ENCODE results near the gene PDE6B. TPM values are rescaled to one million over a fixed set of nuclear protein-coding genes. Genes with fewer than 3 reads are reported as not detected.
A peak's percentile ranks its signal among the peaks of the same experiment; 100 is the strongest.

The PDE6B gene
- total and polyA plus RNA-seq, 2 donors (not counting 1 experiment from before 2014, with no cell fraction given) = 2.1 TPM; not detected in 1

DNA sequence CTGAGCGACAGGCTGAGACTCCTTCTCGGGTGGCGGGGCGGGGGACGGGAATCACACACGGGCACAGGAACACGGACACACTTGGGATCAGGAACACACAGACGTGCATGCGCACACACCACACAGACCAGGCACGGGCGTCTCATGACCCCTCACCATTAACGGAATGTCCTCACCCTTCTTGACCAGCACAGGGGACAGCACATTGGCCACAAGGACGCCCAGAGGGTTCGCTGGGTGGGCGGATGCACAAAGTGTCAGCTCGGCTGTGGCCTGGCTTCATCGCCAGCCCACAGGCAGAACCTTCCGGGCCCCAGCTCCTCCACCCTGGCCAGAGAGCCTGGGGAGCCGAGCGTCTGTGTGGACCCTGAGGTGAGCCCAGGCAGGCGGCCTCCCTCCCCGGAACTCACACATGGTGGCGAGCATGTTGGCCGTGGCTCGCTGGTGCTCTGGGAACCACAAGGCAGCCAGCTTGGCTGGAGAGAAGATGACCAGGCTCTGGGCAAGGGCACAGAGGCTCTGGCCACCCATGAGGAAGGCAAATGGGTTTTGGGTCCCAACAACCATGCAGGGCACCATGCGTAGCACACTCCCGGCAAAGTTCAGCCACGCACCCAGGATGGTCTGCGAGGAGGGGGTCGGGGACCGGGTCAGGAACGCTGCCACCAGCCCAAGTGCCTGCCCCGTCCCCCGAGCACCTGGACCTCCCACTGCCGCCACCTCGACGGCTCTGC is 60.5 kb downstream of the PDE6B start:
- Histone ChIP-seq H3K4me1 (ENCODE audit: control insufficient read depth, extremely low read depth, insufficient read depth, low read length) (peaks cover 8% of the 10 kb centered on the region), H3K27ac (ENCODE audit: insufficient read depth, low read length) (no peak overlapping the region), H3K79me2 (ENCODE audit: control insufficient read depth, insufficient read depth, low read length) (no peaks in the 10 kb centered on the region), H2AFZ (ENCODE audit: low read length) (no peak overlapping the region), H3K4me2 (ENCODE audit: extremely low read depth, insufficient read depth, low read length) (no peak overlapping the region), H3K9me3 (ENCODE audit: control insufficient read depth, insufficient read depth, low read depth, low read length) (no peaks in the 10 kb centered on the region), H3K4me3 (replicated peaks in 1 of 4; ENCODE audit: control extremely low read depth in 1 of 4, insufficient read depth in 1 of 4, low read depth in 3 of 4, low read length in 4 of 4) (no peak overlapping the region), H3K9ac (ENCODE audit: insufficient read depth, low read length) (no peak overlapping the region), H3K27me3 (ENCODE audit: control insufficient read depth, insufficient read depth, low read length) (no peaks in the 10 kb centered on the region), H3K36me3 (ENCODE audit: control insufficient read depth, insufficient read depth, low read length) (no peaks in the 10 kb centered on the region), H4K20me1 (ENCODE audit: control insufficient read depth, extremely low read depth, insufficient read depth, low read length) (no peaks in the 10 kb centered on the region)
- no peak for DNase-seq (ENCODE audit: low read depth in 2 of 2)
- TF ChIP-seq EZH2 (IDR thresholded peaks at IDR 0.05; ENCODE audit: low read length, missing control alignments) = no peak
- TF ChIP-seq, protein P1, sequence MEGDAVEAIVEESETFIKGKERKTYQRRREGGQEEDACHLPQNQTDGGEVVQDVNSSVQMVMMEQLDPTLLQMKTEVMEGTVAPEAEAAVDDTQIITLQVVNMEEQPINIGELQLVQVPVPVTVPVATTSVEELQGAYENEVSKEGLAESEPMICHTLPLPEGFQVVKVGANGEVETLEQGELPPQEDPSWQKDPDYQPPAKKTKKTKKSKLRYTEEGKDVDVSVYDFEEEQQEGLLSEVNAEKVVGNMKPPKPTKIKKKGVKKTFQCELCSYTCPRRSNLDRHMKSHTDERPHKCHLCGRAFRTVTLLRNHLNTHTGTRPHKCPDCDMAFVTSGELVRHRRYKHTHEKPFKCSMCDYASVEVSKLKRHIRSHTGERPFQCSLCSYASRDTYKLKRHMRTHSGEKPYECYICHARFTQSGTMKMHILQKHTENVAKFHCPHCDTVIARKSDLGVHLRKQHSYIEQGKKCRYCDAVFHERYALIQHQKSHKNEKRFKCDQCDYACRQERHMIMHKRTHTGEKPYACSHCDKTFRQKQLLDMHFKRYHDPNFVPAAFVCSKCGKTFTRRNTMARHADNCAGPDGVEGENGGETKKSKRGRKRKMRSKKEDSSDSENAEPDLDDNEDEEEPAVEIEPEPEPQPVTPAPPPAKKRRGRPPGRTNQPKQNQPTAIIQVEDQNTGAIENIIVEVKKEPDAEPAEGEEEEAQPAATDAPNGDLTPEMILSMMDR (conservative IDR thresholded peaks at IDR 0.05 in 1 of 2, IDR thresholded peaks at IDR 0.05 in 1 of 2; ENCODE audit: low read depth in 1 of 2, low read length in 2 of 2) = no peak

DNA sequence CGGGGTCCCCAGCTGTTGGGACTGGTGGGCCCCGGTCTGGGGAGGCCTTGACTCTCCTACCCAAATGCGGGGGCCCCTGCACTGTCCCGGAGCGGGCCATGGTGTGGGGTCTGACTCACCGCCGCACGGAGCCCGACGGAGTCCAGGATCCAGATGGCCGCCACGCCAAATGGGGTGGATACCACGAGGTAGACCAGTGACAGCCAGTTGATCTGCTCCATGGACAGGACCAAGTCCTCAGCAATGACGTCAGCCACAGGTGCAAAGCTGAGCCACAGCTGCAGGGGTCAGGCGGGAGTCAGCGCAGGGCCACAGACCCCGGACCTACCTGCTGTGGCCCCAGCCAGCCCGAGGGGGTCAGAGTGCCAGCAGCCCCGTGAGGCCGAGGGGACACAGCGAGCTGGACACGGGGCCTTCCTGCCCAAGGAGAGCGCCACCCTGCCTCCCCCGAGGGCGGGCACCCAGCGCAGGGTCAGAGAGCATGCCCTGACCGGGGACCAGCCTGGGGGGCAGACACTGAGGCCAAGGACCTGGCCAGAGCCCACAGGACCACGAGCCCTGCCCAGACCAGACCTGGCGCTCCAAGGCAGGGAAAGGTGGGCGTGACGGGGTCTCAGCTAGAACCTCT is 61.2 kb downstream of the PDE6B start:
- Histone ChIP-seq H3K27ac (ENCODE audit: insufficient read depth, low read length) (no peak overlapping the region), H3K9me3 (ENCODE audit: control insufficient read depth, insufficient read depth, low read depth, low read length) (no peaks in the 10 kb centered on the region), H3K9ac (ENCODE audit: insufficient read depth, low read length) (no peak overlapping the region), H3K4me3 (replicated peaks in 1 of 4; ENCODE audit: control extremely low read depth in 1 of 4, insufficient read depth in 1 of 4, low read depth in 3 of 4, low read length in 4 of 4) (no peak overlapping the region), H3K36me3 (ENCODE audit: control insufficient read depth, insufficient read depth, low read length) (no peaks in the 10 kb centered on the region), H3K27me3 (ENCODE audit: control insufficient read depth, insufficient read depth, low read length) (no peaks in the 10 kb centered on the region), H4K20me1 (ENCODE audit: control insufficient read depth, extremely low read depth, insufficient read depth, low read length) (no peaks in the 10 kb centered on the region), H3K4me2 (ENCODE audit: extremely low read depth, insufficient read depth, low read length) (no peak overlapping the region), H2AFZ (ENCODE audit: low read length) (no peak overlapping the region), H3K4me1 (ENCODE audit: control insufficient read depth, extremely low read depth, insufficient read depth, low read length) (peaks cover 8% of the 10 kb centered on the region), H3K79me2 (ENCODE audit: control insufficient read depth, insufficient read depth, low read length) (no peaks in the 10 kb centered on the region)
- TF ChIP-seq, protein P1 (conservative IDR thresholded peaks at IDR 0.05 in 1 of 2, IDR thresholded peaks at IDR 0.05 in 1 of 2; ENCODE audit: low read depth in 1 of 2, low read length in 2 of 2) = no peak
- no peak for TF ChIP-seq EZH2 (IDR thresholded peaks at IDR 0.05; ENCODE audit: low read length, missing control alignments)
- DNase-seq (ENCODE audit: low read depth in 2 of 2) = no peak

DNA sequence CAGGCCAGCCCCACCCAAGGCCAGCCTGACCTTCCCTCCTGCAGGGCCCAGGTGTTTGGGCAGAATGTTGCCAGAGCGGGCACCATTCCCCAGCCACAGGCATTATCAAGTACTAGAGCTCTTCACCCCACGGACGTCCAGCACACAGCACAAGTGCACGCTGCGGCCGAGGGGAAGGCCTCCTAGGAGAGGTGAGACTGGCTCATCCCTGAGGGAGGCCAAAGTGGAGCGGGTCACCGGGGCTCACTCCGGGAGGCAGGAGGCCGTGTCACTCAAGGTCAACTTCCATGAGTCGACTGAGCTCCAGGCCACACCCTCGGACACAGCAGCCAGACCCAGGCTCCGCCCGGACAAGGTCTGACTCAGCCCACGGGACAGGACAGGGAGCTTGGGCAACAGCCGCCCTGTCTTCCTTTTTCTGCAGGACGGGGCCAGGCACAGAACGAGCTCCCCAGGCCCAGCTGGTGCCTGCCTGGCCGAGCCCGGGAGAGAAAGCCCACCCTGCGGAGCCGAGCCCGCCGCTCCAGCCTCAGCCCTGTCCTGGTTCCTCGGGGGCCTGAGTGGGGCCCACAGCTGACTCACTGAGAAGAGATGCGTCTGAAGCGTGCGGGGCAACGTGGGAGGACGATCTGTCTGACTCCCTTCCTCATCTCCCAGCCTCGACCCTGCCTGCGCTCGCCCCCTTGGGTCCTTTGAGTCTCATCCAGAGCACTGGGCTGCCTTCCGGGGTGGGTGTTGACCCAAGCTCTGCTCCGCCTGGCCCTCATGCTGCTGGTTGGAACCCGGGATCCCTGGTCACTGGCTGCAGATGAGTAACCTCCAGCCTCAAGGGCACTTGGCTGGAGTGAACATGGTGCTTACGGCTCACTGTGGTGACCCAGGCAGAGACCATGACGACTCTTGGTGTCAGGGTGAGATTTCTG is 61.9 kb downstream of the PDE6B start:
- Histone ChIP-seq H3K9me3 (ENCODE audit: control insufficient read depth, insufficient read depth, low read depth, low read length) (no peaks in the 10 kb centered on the region), H3K9ac (ENCODE audit: insufficient read depth, low read length) (no peak overlapping the region), H3K4me1 (ENCODE audit: control insufficient read depth, extremely low read depth, insufficient read depth, low read length) (peaks cover 8% of the 10 kb centered on the region), H4K20me1 (ENCODE audit: control insufficient read depth, extremely low read depth, insufficient read depth, low read length) (no peaks in the 10 kb centered on the region), H3K27ac (ENCODE audit: insufficient read depth, low read length) (peak overlapping the region; percentile 52), H3K79me2 (ENCODE audit: control insufficient read depth, insufficient read depth, low read length) (no peaks in the 10 kb centered on the region), H3K4me2 (ENCODE audit: extremely low read depth, insufficient read depth, low read length) (peak overlapping the region; percentile 4), H2AFZ (ENCODE audit: low read length) (no peak overlapping the region), H3K27me3 (ENCODE audit: control insufficient read depth, insufficient read depth, low read length) (no peaks in the 10 kb centered on the region), H3K4me3 (replicated peaks in 1 of 4; ENCODE audit: control extremely low read depth in 1 of 4, insufficient read depth in 1 of 4, low read depth in 3 of 4, low read length in 4 of 4) (peak overlapping the region in 1 of 4 experiments; percentile 17), H3K36me3 (ENCODE audit: control insufficient read depth, insufficient read depth, low read length) (no peaks in the 10 kb centered on the region)
- DNase-seq (ENCODE audit: low read depth in 2 of 2) = peak; percentile 84 to 87
- TF ChIP-seq, protein P1 (conservative IDR thresholded peaks at IDR 0.05 in 1 of 2, IDR thresholded peaks at IDR 0.05 in 1 of 2; ENCODE audit: low read depth in 1 of 2, low read length in 2 of 2) = no peak
- TF ChIP-seq EZH2 (IDR thresholded peaks at IDR 0.05; ENCODE audit: low read length, missing control alignments) = no peak

Data from fibroblast of lung (primary cell).